Muscle layer of colon (tissue), 2 donors: Measurements from ENCODE around the gene XPNPEP1.

Experiments
- H3K27ac ChIP-seq: one replicate; pipeline ENCODE4 v1.7.0; 2013; ENCODE audit warnings: low read depth, mild to moderate bottlenecking, low read length, moderate library complexity
- H3K27me3 ChIP-seq, 2 donors: one replicate each; pipeline ENCODE4 v1.7.0; 2013; ENCODE audit warnings: low read length in 2 of 2, mild to moderate bottlenecking in 2 of 2; ENCODE audit not compliant: insufficient read depth in 2 of 2, control insufficient read depth in 1 of 2
- H3K36me3 ChIP-seq: one replicate; pipeline ENCODE4 v1.7.0; 2013; ENCODE audit warnings: mild to moderate bottlenecking, low read length; ENCODE audit not compliant: insufficient read depth
- H3K4me1 ChIP-seq: one replicate; pipeline ENCODE4 v1.7.0; 2013; ENCODE audit warnings: mild to moderate bottlenecking, low read length; ENCODE audit not compliant: insufficient read depth
- H3K4me3 ChIP-seq, 2 donors: one replicate each; pipeline ENCODE4 v1.7.0; 2013; ENCODE audit warnings: low read length in 2 of 2, low read depth in 1 of 2, mild to moderate bottlenecking in 1 of 2, moderate library complexity in 1 of 2
- H3K9ac ChIP-seq: one replicate; pipeline ENCODE4 v1.7.0; 2013; ENCODE audit warnings: low read length
- H3K9me3 ChIP-seq: one replicate; pipeline ENCODE4 v1.7.0; 2013; ENCODE audit warnings: mild to moderate bottlenecking, low read length
- donor health status: abdominal sarcoma.
- donor health status: Adenocarcinoma of cecum.

Gene XPNPEP1

DNA sequence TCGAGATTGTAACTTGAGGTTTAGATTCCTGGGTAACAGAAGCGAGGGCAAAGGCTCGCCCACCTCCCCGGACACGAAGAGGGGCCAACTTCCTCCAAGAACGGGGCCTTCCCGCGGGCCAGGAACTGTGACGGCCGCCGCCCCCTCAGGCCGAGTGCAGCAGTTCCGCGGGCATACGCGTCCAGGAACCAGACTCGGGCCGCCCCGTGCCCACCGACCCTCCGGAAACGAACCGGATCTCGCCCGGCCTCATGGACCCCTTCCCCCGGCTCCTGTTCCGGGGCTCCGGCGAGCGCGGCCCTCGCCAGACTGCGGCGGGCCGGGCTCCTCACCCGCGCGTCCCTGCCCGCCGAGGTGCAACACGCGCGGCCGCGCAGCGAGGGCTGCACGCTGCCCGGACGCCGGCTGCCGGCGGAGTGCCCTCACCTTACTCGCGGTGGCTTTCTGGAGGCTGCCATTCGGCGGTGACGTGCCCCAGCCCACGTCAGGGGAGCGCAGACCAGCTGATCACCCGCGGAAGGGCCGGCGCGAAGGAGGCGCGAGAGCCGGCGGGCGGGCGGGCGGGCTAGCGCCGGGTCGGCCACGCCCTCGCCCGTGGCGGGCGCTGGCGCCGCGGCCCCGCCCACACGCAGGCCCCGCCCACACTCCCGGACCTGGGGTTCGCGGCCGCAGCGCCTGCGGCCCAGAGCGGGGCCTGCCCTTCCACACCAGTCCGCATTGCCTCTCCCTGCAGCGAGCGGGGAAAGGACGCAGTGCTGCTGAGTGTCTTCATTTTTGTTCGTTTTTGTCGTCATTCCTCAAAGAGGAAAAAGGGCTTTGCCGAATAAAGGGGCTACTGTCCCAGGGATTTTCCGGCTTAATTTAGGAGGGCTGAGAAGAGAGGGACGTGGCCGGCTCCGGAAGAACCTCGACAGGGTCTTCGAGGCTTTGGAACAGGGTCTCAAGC lies at the start of gene XPNPEP1:
Gene XPNPEP1, minus strand, starts transcription at position 536 of the 946 bp plus-strand sequence. Its CDS starts 78 bp downstream, at position 458.
- H3K9ac ChIP-seq: peak within 1 kb of the TSS; percentile 69
- no peaks in the 10 kb centered on the region for H3K27me3 ChIP-seq
- H3K9me3 ChIP-seq: no peaks in the 10 kb centered on the region

DNA sequence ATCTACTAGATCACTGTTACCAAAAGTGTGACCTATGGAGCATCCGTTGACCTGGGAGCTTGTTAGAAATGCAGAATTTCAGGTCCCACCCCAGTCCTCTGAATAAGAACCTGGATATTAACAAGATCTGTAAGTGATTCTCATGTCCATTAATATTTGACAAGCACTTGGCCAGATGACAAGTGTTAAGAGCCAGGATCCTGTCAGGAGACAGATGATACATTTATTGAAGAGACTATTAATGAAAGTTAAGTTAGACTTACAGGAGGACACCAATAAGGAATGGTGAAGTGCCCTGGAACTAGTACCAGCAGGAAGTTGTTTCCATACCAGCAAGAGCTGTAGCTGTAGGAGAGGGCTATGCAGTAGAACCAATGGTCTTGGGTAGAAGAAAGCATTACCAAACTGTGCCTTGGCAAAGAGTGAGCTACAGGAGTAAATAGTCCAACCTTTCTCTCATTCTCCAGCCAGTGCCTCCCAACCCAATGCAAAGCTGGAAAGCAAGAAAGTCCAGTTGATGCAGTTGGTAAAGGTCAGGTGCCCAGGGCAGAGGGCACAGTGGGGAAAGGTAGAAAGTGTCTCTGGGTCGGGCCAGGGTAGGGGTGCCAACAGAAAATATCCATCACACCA lies 49.2 kb upstream of the XPNPEP1 start:
- no peaks in the 10 kb centered on the region for H3K9me3 ChIP-seq
- H3K27me3 ChIP-seq: no peaks in the 10 kb centered on the region
- H3K4me3 ChIP-seq: no peak overlapping the region
- H3K36me3 ChIP-seq: no peaks in the 10 kb centered on the region
- H3K4me1 ChIP-seq: peaks cover 11% of the 10 kb centered on the region
- H3K9ac ChIP-seq: no peak overlapping the region
- no peak overlapping the region for H3K27ac ChIP-seq

More for the DNA sequence above, at the start of gene XPNPEP1:
- no peaks in the 10 kb centered on the region for H3K36me3 ChIP-seq
- H3K27ac ChIP-seq: peak within 1 kb of the TSS; percentile 83
- H3K4me3 ChIP-seq: peak within 1 kb of the TSS; percentile 63 to 84
- H3K4me1 ChIP-seq: peaks cover 16% of the 10 kb centered on the region

DNA sequence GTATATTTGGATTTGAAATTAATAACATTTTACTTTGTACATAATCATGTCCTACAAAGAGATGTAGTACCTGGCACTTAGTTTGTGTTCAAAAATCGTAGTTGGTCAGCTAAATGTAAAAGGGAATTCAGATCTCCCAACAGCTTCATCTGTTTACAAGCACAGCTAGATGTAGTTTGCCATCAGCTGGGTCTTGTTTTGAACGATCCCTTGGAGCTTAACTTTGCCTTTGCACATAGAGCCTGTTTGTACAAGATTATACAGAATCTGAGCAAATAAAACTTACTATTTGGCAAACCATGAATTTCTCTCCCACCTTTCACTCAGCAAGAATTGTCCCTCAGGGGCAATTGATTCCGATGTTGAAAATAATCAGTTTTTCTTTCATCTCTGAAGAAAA lies 48.3 kb upstream of the XPNPEP1 start:
- H3K4me1 ChIP-seq: peaks cover 6% of the 10 kb centered on the region
- H3K9me3 ChIP-seq: no peaks in the 10 kb centered on the region
- no peaks in the 10 kb centered on the region for H3K27me3 ChIP-seq
- H3K4me3 ChIP-seq: no peak overlapping the region
- no peak overlapping the region for H3K9ac ChIP-seq
- no peak overlapping the region for H3K27ac ChIP-seq
- H3K36me3 ChIP-seq: no peaks in the 10 kb centered on the region

DNA sequence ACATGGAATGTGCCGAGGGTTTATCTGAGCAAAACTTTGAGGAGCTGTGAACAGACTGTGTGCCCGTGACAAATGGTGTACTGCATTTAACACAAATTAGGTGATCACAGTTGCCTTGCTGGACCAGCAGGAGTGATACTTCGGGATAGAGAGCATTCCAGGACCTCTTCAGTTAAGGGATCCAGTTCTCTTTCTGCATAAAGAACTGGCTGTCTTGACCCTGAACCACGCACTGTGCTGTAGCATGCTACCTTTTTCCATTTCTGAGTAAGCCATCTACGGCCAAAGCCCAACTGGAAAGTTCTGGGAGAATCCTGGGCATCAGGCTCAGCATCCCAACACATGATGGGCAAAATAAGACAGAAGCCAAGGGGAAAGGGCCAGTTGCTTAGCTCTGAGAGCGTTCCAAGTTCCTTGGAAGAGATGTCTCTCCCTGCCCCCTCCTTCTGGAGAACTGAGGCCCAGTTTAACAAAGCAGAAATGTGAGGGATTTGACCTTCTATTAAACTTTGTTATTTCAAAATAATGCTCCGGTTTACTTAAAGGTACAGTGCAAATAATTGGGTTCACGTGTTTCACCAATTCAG lies 46.5 kb upstream of the XPNPEP1 start:
- Histone ChIP-seq H3K9ac (no peak overlapping the region), H3K9me3 (no peaks in the 10 kb centered on the region), H3K27me3 (no peaks in the 10 kb centered on the region), H3K27ac (no peak overlapping the region), H3K4me1 (peaks cover under 1% of the 10 kb centered on the region), H3K4me3 (no peak overlapping the region), H3K36me3 (no peaks in the 10 kb centered on the region)

DNA sequence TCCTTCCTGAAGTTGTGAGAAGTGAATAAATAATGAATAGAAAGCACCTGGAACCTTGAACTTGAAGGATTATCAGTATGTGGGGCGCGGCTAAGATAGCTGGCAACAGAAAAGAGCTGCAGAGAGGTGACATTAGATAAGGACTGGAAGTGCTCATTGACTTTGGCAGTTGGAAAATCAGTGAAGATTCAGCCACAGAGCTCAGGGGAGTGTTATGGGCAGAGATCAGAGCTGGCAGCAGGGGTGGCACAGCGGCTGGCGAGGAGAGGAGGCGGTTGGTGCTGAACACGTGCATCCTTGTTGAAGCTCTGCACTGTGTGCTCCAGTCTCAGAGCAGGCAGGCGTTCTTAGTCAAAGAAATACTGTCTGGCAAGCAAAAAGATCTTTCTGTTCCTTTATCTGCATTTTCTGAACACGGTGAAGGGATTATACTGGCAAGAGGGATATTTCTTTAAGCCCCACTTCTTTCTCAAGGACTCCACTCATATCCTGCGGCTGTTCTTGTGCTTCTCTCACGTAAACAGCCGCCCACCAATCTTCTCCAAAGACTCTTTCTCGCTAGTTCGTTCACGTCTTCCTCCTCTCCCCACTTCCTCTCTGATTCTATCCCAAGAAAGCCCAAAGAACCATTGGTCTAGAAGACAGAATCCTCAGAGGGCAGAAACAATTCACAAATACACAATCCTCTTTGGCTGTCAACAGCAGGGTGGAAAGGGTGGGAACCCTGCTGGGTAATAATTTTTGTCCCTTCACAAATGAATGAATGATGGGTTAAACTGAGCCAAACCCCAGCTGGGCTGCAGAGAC lies 45.8 kb upstream of the XPNPEP1 start:
- H3K9ac ChIP-seq: no peak overlapping the region
- no peaks in the 10 kb centered on the region for H3K27me3 ChIP-seq
- no peaks in the 10 kb centered on the region for H3K36me3 ChIP-seq
- no peaks in the 10 kb centered on the region for H3K4me1 ChIP-seq
- H3K27ac ChIP-seq: no peak overlapping the region
- no peaks in the 10 kb centered on the region for H3K9me3 ChIP-seq
- no peak overlapping the region for H3K4me3 ChIP-seq

DNA sequence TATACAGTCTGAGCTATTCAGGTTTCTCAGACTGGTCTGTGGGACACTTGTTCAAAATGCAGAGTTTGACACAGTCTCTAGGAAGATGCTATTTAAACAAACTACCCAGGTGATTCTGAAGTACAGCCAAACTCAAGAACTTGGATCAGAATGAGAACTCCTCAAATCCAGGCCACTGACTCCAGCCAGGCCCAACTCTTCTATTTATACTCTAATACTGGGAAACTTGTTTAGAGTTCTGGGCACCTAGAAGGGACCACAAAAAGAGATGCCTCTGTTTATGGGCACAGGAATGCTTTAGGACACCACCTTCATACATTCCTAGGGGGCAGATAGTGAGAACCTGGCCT lies 44.4 kb upstream of the XPNPEP1 start:
- H3K27me3 ChIP-seq: no peaks in the 10 kb centered on the region
- H3K36me3 ChIP-seq: no peaks in the 10 kb centered on the region
- H3K9ac ChIP-seq: no peak overlapping the region
- no peaks in the 10 kb centered on the region for H3K9me3 ChIP-seq
- H3K27ac ChIP-seq: peak overlapping the region; percentile 21
- H3K4me1 ChIP-seq: no peaks in the 10 kb centered on the region
- H3K4me3 ChIP-seq: no peak overlapping the region

DNA sequence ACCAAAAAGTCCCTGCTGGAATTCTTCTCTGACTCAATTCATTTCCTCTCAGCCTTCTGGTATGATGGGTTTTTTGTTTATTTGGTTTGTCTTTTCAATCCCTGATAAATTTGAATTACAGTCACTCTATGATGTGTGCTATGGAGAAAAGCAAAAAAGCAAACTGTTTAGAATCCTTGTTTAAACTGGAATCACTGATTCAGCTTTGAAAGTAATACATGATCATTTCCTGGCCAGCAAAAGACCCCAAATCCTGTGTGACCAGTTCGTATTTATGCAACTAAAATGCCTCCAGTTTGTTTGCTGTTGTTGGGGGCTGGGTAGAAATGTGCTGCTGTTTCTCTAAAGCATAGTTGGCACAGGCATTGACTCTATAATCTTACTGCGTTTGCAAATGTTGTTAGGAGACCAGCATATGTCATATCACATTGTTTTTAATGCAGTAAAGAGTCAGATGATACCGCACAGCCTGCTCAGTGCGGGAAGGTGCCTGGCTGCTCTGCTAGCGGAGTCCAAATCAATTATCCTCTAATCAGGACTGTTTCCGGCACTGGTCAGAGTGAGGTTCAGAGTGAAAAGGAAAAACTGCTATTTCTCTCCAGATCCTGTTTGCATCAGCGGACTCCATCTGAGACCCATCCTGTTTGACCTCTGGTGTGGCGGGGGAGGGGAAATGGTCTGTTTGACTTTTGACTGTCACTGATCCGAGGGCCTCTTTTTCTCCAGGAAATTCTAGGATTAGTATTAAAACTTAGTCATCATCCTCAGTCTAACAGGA lies 43.8 kb upstream of the XPNPEP1 start:
- no peaks in the 10 kb centered on the region for H3K4me1 ChIP-seq
- no peak overlapping the region for H3K9ac ChIP-seq
- peak overlapping the region; percentile 21 for H3K27ac ChIP-seq

DNA sequence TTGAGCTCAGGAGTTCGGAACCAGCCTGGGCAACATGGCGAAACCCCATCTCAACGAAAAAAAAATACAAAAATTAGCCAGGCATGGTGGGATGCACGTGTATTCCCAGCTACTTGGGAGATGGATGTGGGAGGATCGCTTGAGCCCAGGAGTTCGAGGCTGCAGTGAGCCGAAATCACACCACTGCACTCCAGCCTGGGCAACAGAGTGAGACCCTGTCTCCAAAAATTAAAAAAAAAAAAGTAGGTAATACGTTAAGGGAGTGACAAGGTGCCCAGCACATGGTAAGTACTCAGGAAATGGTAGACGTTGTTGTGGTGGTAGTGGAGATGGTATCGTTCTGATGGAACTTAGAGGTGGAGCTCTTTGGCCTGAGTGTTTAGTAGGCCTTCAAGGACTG lies 41.0 kb upstream of the XPNPEP1 start:
- H3K36me3 ChIP-seq: no peaks in the 10 kb centered on the region
- H3K9me3 ChIP-seq: no peaks in the 10 kb centered on the region
- no peak overlapping the region for H3K27ac ChIP-seq
- no peaks in the 10 kb centered on the region for H3K4me1 ChIP-seq
- H3K4me3 ChIP-seq: no peak overlapping the region
- no peak overlapping the region for H3K9ac ChIP-seq
- H3K27me3 ChIP-seq: no peaks in the 10 kb centered on the region

More for the DNA sequence above, 43.8 kb upstream of the XPNPEP1 start:
- H3K9me3 ChIP-seq: no peaks in the 10 kb centered on the region
- no peaks in the 10 kb centered on the region for H3K27me3 ChIP-seq
- no peaks in the 10 kb centered on the region for H3K36me3 ChIP-seq
- H3K4me3 ChIP-seq: no peak overlapping the region

DNA sequence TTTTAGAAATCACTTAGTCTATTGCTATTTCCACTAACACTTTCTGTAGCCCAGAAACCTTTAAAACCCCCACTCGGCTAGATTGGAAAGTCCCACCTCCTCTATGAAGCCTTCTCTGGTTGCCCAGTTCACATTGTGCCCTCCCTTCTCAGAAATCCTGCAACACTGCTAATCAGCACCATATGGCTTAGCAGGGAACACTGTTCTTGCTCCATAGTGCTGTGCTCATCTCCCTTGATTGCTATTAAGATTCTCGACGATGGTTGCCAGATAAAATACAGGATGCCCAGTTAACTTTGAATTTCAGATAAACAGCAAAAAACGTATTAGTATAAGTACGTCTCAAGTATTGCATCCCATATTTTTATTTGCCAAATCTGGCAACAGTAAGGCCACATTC lies 40.1 kb upstream of the XPNPEP1 start:
- no peaks in the 10 kb centered on the region for H3K27me3 ChIP-seq
- no peak overlapping the region for H3K9ac ChIP-seq
- no peak overlapping the region for H3K27ac ChIP-seq
- no peaks in the 10 kb centered on the region for H3K36me3 ChIP-seq
- no peaks in the 10 kb centered on the region for H3K9me3 ChIP-seq
- H3K4me1 ChIP-seq: no peaks in the 10 kb centered on the region
- no peak overlapping the region for H3K4me3 ChIP-seq

DNA sequence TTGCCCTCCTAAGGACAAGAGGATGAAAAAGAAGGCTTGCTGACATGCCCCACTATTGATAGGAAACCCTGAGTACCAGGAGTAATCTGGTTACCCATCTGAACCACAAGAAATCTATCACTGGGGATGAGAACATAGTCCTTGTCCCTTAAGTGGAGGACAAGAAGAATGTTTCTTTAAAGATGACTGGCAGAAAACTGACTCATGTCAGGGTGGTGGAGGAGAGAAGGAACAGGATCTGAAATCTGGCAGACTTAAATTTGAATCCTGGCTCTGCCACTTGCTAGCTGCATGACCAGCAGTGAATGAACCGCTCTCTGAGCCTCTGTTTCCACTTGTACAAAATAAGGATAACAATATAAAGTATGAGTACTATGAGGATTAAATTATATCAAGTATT lies 38.9 kb upstream of the XPNPEP1 start:
- no peaks in the 10 kb centered on the region for H3K36me3 ChIP-seq
- no peaks in the 10 kb centered on the region for H3K27me3 ChIP-seq
- no peaks in the 10 kb centered on the region for H3K4me1 ChIP-seq
- H3K27ac ChIP-seq: no peak overlapping the region
- no peaks in the 10 kb centered on the region for H3K9me3 ChIP-seq
- H3K9ac ChIP-seq: no peak overlapping the region
- no peak overlapping the region for H3K4me3 ChIP-seq
